Activated CD4-positive, CD25-positive, alpha-beta regulatory T cell (primary cell): ENCODE measurements around the gene PIGB.
"Not testable (repeated sequence)": the region's sequence is repeated elsewhere in the genome, so short reads cannot be mapped to it uniquely, and the experiment has no call there.

Source experiments
- DNase-seq, 4 experiments: peaks; one replicate each; lab custom pipeline; 2025; lab: John Stamatoyannopoulos, UW

PIGB gene

DNA sequence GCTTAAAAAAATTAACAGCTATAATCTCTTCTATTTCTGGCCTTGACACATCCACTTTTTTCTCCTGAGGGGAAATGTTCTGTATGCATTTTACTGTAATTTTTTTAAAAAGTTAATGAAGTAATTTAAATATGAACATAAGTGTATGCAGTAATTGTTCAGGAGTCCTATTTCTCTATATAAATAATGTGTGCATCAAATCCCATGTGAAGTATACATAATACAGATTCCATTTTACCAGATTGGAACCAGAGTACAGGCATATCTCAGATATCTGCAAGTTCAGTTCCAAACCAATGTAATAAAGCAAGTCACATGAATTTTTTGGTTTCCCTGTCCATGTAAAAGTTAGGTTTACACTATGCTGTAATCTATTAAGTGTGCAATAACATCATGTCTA is 62.6 kb downstream of the PIGB start:
- DNase-seq, result no peak

DNA sequence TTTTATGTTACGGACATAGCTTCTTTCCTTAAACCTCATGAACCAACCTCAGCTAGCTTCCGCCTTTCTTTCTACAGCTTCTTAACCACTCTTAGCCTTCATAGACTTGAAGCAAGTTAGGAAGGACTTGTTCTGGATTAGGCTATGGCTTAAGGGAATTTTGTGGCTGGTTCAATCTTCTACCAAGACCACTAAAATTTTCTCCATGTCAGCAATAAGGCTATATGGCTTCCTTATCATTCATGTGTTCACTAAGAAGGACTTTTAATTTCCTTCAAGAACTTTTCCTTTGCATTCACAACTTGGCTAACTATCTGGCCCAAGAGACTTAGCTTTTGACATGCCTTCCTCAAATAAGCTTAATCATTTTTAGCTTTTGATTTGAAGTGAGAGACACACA is 64.7 kb downstream of the PIGB start:
- no peak for DNase-seq

DNA sequence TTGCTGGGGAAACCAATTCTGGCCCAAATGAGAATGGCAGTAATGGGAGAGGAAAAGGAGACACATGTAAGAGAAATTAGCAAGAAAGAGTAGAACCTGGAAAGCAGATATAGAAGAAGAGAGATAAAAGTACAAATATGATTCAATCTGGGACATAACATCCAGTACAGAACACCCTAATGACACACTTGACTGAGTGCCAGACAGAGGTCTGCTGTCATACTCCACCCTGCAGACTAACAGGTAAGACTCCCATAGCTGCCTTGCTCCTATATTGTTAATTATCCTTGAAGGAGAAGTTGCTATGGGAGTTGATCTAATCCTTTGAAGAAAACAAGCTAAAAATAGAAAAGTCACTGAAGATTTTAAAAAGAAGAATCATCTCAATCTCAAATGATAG is 68.0 kb downstream of the PIGB start:
- no peak for DNase-seq

DNA sequence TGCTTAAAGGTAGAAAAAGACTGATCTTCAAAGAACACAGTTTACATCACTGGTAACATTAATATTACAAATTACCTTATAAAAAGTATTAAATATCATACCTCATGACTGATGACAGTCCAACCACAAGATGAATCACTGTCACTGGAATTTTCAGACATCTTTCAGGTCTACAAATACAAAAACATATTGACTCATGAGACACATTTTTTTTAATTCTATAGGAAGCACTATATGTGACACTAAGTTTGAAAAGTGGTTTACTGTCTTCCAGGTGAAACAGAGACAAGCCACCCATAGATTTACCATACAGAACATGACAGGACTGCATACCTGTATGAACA is 70.2 kb downstream of the PIGB start:
- DNase-seq, result no peak

DNA sequence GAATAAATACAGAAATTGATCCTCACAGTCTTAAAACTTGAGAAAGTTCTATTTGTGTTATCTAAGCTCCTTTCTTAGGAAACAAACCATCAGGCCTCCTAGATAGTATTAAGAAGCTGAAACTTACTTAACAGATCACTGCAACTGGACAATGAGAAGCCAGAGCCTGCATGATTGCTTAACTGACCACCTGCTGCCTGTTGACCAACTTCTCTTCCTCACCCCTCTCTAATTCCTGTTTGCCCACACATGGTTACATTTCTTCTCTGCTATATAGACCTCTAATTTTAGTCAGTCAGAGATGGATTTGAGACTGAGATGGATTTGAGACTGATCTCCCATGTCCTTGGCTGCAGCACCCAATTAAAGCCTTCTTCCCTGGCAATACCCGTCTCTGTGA is 75.7 kb downstream of the PIGB start:
- DNase-seq, result no peak

DNA sequence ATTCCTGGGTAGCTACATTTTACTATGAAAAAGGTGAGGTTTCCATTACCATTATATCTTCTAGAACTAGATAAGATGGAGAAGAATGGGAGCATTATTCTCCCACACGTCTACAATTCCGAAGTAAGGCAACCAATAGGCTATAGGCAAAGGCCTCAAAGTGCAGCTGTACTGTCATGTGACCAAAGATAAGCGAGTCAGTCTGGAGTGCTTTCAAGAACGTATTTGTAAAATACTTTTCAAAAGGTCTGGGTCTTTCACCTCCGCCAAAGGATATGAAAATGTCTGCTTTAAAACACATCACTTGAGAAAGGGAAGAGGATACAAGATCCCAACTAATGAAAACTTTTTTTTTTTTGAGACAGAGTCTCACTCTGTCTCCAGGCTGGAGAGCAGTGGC is 79.2 kb downstream of the PIGB start:
- DNase-seq, result no peak

DNA sequence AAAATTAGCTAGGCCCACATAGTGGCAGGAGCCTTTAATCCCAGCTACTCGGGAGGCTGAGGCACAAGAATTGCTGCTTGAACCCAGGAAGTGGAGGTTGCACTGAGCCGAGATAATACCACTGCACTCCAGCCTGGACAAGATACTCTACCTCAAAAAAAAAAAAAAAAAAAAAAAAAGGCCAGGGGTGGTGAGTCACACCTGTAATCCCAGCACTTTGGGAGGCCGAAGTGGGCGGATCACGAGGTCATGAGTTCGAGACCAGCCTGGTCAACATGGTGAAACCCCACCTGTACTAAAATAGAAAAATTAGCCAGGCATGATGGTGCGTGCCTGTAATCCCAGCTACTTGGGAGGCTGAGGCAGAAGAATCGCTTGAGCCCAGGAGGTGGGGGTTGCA is 81.0 kb downstream of the PIGB start:
- not testable (repeated sequence) for DNase-seq

DNA sequence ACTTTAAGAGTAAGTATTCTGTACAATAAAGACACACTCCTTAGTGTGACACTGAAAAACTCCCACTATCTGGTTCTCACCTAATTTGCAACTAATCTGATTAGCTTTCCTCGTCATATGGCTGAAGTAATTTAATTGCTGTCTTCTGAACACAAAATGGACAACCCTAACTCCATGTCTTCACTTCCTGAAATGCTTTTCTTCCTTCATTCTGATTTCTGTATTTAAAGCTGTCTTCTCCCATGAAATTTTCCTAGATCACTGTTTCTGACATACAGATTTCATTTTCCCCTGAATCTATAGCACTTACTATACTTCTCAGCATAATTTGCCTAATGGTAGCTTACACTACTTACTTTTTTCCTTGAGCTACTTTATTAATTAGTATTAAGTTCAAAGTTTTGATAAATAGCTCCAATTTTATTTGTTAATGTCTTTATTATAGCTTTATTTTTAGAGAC is 82.8 kb downstream of the PIGB start:
- DNase-seq, result no peak

DNA sequence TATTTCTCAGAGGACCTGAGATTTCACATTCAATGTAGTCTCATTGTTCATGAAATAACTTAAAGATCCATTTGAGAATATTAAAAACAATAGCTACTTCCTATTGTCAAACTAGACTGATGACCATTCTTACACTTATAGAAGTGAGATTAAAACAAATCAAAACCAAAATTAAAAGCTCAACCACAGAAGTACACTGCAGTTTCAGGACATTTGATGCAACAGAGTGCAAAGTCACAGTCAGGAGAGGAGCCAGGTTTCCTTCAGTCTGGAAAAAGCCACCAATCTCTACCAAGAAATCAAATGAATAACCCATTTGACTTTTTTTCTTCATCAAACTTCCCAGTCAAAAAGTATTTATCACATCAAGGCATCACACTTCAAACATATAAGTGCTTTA is 83.7 kb downstream of the PIGB start:
- DNase-seq, result no peak

DNA sequence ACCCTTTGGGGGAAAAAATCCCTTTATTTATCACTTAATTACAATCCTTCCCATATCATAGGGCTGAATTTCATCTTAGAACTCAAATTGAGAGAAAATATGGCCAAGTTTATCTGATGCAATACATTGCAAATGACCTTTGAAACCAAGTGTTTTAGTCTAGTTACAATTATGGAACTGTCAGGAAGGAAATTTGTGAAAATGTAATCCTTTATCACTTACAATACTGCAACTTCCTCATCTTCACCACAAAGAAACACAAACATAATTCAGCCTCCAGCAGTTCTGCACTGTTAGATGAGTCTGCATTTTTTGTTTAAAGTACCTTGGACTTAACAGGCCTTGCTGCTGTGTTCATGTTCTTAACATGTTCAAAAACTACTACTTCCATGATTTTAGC is 84.5 kb downstream of the PIGB start:
- no peak for DNase-seq
